Measurements from ENCODE around the gene STARD10. TPM values are rescaled to one million over a fixed set of nuclear protein-coding genes. Genes with fewer than 3 reads are reported as not detected.

STARD10 gene
- total and polyA plus RNA-seq, 8 donors = 83.8 to 146 (median 114) TPM

GRCh38 chr11:72789493-72790131 lies 4.2 kb downstream of the STARD10 start:
- intact Hi-C loops (cut with DNase I) = loop anchor here in 1 of 2 donors (5.0 kb wide), 1 partner anchor 62 kb away; no protein-coding TSS in a partner anchor
- no peak for TF ChIP-seq CTCF (IDR thresholded peaks at IDR 0.05)

GRCh38 chr11:72788241-72788640 lies 5.6 kb downstream of the STARD10 start:
- Histone ChIP-seq H3K4me1 (peaks cover 12 to 48% of the 10 kb centered on the region in 2 donors), H3K36me3 (no peaks in the 10 kb centered on the region), H3K4me3 (no peak overlapping the region), H3K9me3 (no peaks in the 10 kb centered on the region), H3K27ac (peak overlapping the region in 1 of 2 donors; percentile 72), H3K27me3 (no peaks in the 10 kb centered on the region)
- no peak for TF ChIP-seq CTCF (IDR thresholded peaks at IDR 0.05)
- intact Hi-C loops (cut with DNase I) = no loop called here
- DNase-seq (no peak), ATAC-seq (peak; percentile 6)

More at GRCh38 chr11:72789493-72790131, 4.2 kb downstream of the STARD10 start:
- no peak for ATAC-seq
- H3K4me1 ChIP-seq = peaks cover 12 to 59% of the 10 kb centered on the region in 2 donors
- no peak for DNase-seq
- no peaks in the 10 kb centered on the region for H3K27me3 ChIP-seq
- H3K36me3 ChIP-seq = no peaks in the 10 kb centered on the region
- peak overlapping the region in 1 of 2 donors; percentile 5 for H3K27ac ChIP-seq
- no peaks in the 10 kb centered on the region for H3K9me3 ChIP-seq
- no peak overlapping the region for H3K4me3 ChIP-seq

- Histone ChIP-seq H3K36me3 (no peaks in the 10 kb centered on the region), H3K27me3 (no peaks in the 10 kb centered on the region), H3K9me3 (no peaks in the 10 kb centered on the region), H3K4me1 (peaks cover 12 to 43% of the 10 kb centered on the region in 2 donors), H3K4me3 (no peak overlapping the region), H3K27ac (peak overlapping the region in 1 of 2 donors; percentile 72)
- DNase-seq = peak in 1 of 4 donors; percentile 46
- peak in 1 of 2 donors; percentile 31 for TF ChIP-seq CTCF (IDR thresholded peaks at IDR 0.05)
- peak; percentile 2 for ATAC-seq
- intact Hi-C loops (cut with DNase I) = no loop called here
Observed at GRCh38 chr11:72787216-72788104, 6.4 kb downstream of the STARD10 start.

GRCh38 chr11:72786305-72787215 lies 7.3 kb downstream of the STARD10 start:
- no peaks in the 10 kb centered on the region for H3K27me3 ChIP-seq
- H3K36me3 ChIP-seq = no peaks in the 10 kb centered on the region
- peak; percentile 77 for ATAC-seq
- H3K4me3 ChIP-seq = no peak overlapping the region
- TF ChIP-seq CTCF (IDR thresholded peaks at IDR 0.05) = no peak
- H3K27ac ChIP-seq = peak overlapping the region; percentile 39 to 72
- peak in 2 of 4 donors; percentile 71 to 86 for DNase-seq
- intact Hi-C loops (cut with DNase I) = no loop called here
- peaks cover 17 to 49% of the 10 kb centered on the region in 2 donors for H3K4me1 ChIP-seq
- H3K9me3 ChIP-seq = no peaks in the 10 kb centered on the region

Measured in left lung (tissue), 10 donors.